ENCODE measurements around the gene MED23.
"Not testable (repeated sequence)": the region's sequence is repeated elsewhere in the genome, so short reads cannot be mapped to it uniquely, and the experiment has no call there.

MED23 gene

DNA sequence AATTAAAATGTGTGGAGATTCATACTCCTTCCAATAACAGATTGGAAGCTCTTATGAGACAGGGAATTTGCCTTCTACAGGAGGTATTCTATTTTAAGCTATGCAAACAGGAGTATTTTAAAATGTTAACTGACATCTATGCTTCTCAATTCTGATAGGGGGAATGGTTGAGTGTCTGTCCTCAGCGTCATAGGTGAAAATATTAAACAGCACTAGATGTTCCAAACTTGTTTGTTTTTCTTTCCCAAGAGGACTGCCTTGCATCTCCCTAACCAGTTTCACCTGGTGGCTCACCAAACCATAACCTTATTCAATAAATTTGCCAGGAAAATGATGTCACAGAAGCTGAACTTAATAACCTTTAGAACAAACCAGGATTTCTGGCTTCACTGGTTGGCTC, 79.6 kb downstream of the MED23 start:
- Histone ChIP-seq H3K27me3 (ENCODE audit: control insufficient read depth, insufficient read depth, low read length) (no peaks in the 10 kb centered on the region), H3K36me3 (ENCODE audit: control insufficient read depth, insufficient read depth, low read length) (no peaks in the 10 kb centered on the region), H3K27ac (ENCODE audit: low read depth, low read length) (no peak overlapping the region), H3K9ac (ENCODE audit: low read length) (no peak overlapping the region), H3K4me1 (ENCODE audit: control insufficient read depth, insufficient read depth, low read length) (no peaks in the 10 kb centered on the region), H3K9me3 (ENCODE audit: control insufficient read depth, insufficient read depth, low read depth, low read length) (no peaks in the 10 kb centered on the region), H3K4me3 (ENCODE audit: low read depth, low read length) (no peak overlapping the region)

- no peaks in the 10 kb centered on the region for H3K27me3 ChIP-seq (ENCODE audit: control insufficient read depth, insufficient read depth, low read length)
Observed at GRCh38 chr6:131547488-131547887, 80.6 kb downstream of the MED23 start.

DNA sequence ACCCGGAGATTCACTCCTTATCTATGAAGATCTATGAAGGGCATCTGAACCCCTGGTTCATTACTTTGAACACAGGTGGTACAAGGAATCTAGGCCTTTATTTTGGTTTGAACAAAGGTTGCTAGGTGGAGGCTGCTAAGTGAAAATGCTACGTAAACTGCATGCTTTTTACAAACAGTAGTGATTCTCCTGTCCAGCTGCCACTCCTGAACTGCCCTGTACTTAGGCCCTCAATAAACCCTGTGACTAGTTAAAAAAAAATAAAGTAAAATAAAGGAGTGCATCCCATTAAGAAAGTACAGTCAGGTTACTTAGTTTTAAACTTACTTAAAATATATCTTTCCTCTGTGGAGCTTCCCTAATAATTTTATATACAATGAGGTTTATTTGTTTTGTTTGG, 82.7 kb downstream of the MED23 start:
- H3K9ac ChIP-seq (ENCODE audit: low read length) = no peak overlapping the region
- no peaks in the 10 kb centered on the region for H3K4me1 ChIP-seq (ENCODE audit: control insufficient read depth, insufficient read depth, low read length)
- H3K4me3 ChIP-seq (ENCODE audit: low read depth, low read length) = no peak overlapping the region
- H3K9me3 ChIP-seq (ENCODE audit: control insufficient read depth, insufficient read depth, low read depth, low read length) = no peaks in the 10 kb centered on the region
- H3K27ac ChIP-seq (ENCODE audit: low read depth, low read length) = no peak overlapping the region
- H3K27me3 ChIP-seq (ENCODE audit: control insufficient read depth, insufficient read depth, low read length) = no peaks in the 10 kb centered on the region
- no peaks in the 10 kb centered on the region for H3K36me3 ChIP-seq (ENCODE audit: control insufficient read depth, insufficient read depth, low read length)

More at GRCh38 chr6:131547488-131547887, 80.6 kb downstream of the MED23 start:
- no peaks in the 10 kb centered on the region for H3K9me3 ChIP-seq (ENCODE audit: control insufficient read depth, insufficient read depth, low read depth, low read length)
- H3K9ac ChIP-seq (ENCODE audit: low read length) = no peak overlapping the region
- H3K27ac ChIP-seq (ENCODE audit: low read depth, low read length) = no peak overlapping the region
- H3K36me3 ChIP-seq (ENCODE audit: control insufficient read depth, insufficient read depth, low read length) = no peaks in the 10 kb centered on the region
- no peak overlapping the region for H3K4me3 ChIP-seq (ENCODE audit: low read depth, low read length)
- H3K4me1 ChIP-seq (ENCODE audit: control insufficient read depth, insufficient read depth, low read length) = no peaks in the 10 kb centered on the region

- H3K36me3 ChIP-seq (ENCODE audit: control insufficient read depth, insufficient read depth, low read length); H3K4me3 ChIP-seq (ENCODE audit: low read depth, low read length); H3K27ac ChIP-seq (ENCODE audit: low read depth, low read length); H3K9me3 ChIP-seq (ENCODE audit: control insufficient read depth, insufficient read depth, low read depth, low read length); H3K9ac ChIP-seq (ENCODE audit: low read length); H3K4me1 ChIP-seq (ENCODE audit: control insufficient read depth, insufficient read depth, low read length); H3K27me3 ChIP-seq (ENCODE audit: control insufficient read depth, insufficient read depth, low read length): not testable (repeated sequence)
Observed at GRCh38 chr6:131538615-131539014, 89.4 kb downstream of the MED23 start.

DNA sequence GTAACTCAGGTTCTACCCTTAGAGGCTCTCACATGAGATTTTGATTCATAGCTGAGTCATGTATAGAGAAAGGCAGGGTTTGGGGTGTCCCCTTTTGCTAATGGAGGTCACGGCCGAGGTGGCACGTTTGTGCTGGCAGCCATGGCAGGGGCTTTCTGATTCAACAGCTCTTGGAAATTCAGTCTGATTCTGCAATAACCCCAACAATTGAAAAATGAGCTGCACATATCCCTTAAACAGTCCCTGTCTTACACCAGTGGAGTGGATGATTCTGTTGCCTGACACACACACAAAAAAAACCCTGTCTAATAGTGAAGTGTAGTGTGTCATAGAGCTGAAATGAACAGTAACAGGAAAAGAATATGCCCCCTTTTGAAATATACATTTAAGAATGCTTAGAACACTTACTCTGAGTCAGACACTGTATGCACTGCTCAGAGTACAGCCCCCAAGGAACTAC, 95.4 kb downstream of the MED23 start:
- H3K9me3 ChIP-seq (ENCODE audit: control insufficient read depth, insufficient read depth, low read depth, low read length) = no peaks in the 10 kb centered on the region
- no peak overlapping the region for H3K27ac ChIP-seq (ENCODE audit: low read depth, low read length)
- no peaks in the 10 kb centered on the region for H3K27me3 ChIP-seq (ENCODE audit: control insufficient read depth, insufficient read depth, low read length)
- no peak overlapping the region for H3K9ac ChIP-seq (ENCODE audit: low read length)
- H3K4me3 ChIP-seq (ENCODE audit: low read depth, low read length) = no peak overlapping the region
- no peaks in the 10 kb centered on the region for H3K36me3 ChIP-seq (ENCODE audit: control insufficient read depth, insufficient read depth, low read length)
- H3K4me1 ChIP-seq (ENCODE audit: control insufficient read depth, insufficient read depth, low read length) = peaks cover 6% of the 10 kb centered on the region; the same call in 1 of the 2 replicates

DNA sequence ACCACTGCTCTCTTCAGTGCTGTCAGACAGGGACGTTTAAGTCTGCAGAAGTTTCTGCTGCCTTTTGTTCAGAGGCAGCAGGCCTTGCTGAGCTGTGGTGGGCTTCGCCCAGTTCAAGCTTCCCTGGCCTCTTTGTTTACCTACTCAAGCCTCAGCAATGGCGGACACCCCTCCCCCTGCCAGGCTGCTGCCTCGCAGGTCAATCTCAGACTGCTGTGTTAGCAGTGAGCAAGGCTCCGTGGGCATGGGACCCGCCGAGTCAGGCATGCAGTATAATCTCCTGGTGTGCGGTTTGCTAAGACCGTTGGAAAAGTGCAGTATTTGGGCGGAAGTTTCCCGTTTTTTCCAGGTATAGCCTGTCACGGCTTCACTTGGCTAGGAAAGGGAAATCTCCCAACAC, 96.4 kb downstream of the MED23 start:
- not testable (repeated sequence) for H3K9me3 ChIP-seq (ENCODE audit: control insufficient read depth, insufficient read depth, low read depth, low read length); H3K4me3 ChIP-seq (ENCODE audit: low read depth, low read length); H3K27ac ChIP-seq (ENCODE audit: low read depth, low read length); H3K27me3 ChIP-seq (ENCODE audit: control insufficient read depth, insufficient read depth, low read length); H3K9ac ChIP-seq (ENCODE audit: low read length); H3K36me3 ChIP-seq (ENCODE audit: control insufficient read depth, insufficient read depth, low read length); H3K4me1 ChIP-seq (ENCODE audit: control insufficient read depth, insufficient read depth, low read length)

- H3K9ac ChIP-seq (ENCODE audit: low read length); H3K36me3 ChIP-seq (ENCODE audit: control insufficient read depth, insufficient read depth, low read length); H3K27ac ChIP-seq (ENCODE audit: low read depth, low read length); H3K4me3 ChIP-seq (ENCODE audit: low read depth, low read length); H3K27me3 ChIP-seq (ENCODE audit: control insufficient read depth, insufficient read depth, low read length); H3K9me3 ChIP-seq (ENCODE audit: control insufficient read depth, insufficient read depth, low read depth, low read length); H3K4me1 ChIP-seq (ENCODE audit: control insufficient read depth, insufficient read depth, low read length): not testable (repeated sequence)
Observed at GRCh38 chr6:131530936-131531335, 97.1 kb downstream of the MED23 start.

DNA sequence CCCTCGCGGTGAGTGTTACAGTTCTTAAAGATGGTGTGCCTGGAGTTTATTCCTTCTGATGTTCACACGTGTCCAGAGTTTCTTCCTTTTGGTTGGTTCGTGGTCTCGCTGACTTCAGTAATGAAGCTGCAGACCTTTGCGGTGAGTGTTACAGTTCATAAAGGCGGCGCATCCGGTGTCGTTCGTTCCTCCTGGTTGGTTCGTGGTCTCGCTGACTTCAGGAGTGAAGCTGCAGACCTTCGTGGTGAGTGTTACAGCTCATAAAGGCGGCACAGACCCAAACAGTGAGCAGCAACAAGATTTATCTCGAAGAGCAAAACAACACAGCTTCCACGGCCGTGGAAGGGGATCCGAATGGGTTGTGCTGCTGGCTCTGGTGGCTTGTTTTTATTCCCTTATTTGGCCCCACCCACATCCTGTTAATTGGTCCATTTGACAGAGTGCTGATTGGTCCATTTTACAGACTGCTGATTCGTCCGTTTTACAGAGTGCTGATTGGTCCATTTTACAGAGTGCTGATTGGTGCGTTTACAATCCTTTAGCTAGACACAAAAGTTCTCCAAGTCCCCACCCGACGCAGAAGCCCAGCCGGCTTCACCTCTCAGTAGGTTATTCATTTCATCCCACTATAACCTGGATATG, 103.2 kb downstream of the MED23 start:
- no peaks in the 10 kb centered on the region for H3K27me3 ChIP-seq (ENCODE audit: control insufficient read depth, insufficient read depth, low read length)
- peaks cover 12% of the 10 kb centered on the region for H3K9me3 ChIP-seq (ENCODE audit: control insufficient read depth, insufficient read depth, low read depth, low read length)
- no peak overlapping the region for H3K9ac ChIP-seq (ENCODE audit: low read length)
- no peak overlapping the region for H3K4me3 ChIP-seq (ENCODE audit: low read depth, low read length)
- H3K27ac ChIP-seq (ENCODE audit: low read depth, low read length) = no peak overlapping the region
- H3K36me3 ChIP-seq (ENCODE audit: control insufficient read depth, insufficient read depth, low read length) = no peaks in the 10 kb centered on the region
- H3K4me1 ChIP-seq (ENCODE audit: control insufficient read depth, insufficient read depth, low read length) = no peaks in the 10 kb centered on the region

GRCh38 chr6:131523988-131524673, 103.9 kb downstream of the MED23 start:
- H3K36me3 ChIP-seq (ENCODE audit: control insufficient read depth, insufficient read depth, low read length) = no peaks in the 10 kb centered on the region
- no peaks in the 10 kb centered on the region for H3K27me3 ChIP-seq (ENCODE audit: control insufficient read depth, insufficient read depth, low read length)
- H3K4me1 ChIP-seq (ENCODE audit: control insufficient read depth, insufficient read depth, low read length) = no peaks in the 10 kb centered on the region
- no peak overlapping the region for H3K4me3 ChIP-seq (ENCODE audit: low read depth, low read length)
- H3K9ac ChIP-seq (ENCODE audit: low read length) = no peak overlapping the region
- no peak overlapping the region for H3K27ac ChIP-seq (ENCODE audit: low read depth, low read length)
- H3K9me3 ChIP-seq (ENCODE audit: control insufficient read depth, insufficient read depth, low read depth, low read length) = peaks cover 12% of the 10 kb centered on the region

Measured in HUES6 (cell line).